C4-2B (cell line): Measurements from ENCODE around the gene PKD1L1.

Experiments
- ZFX ChIP-seq: fragments of 450-650 bp; IDR thresholded peaks from 2 replicates; pipeline ENCODE4 v1.6.1; 2017
- TF ChIP-seq, protein P1 (sequence below): fragments of 450-650 bp; conservative IDR thresholded peaks from 2 replicates; pipeline ENCODE4 v1.5.1; 2017; ENCODE audit warnings: mild to moderate bottlenecking

DNA sequence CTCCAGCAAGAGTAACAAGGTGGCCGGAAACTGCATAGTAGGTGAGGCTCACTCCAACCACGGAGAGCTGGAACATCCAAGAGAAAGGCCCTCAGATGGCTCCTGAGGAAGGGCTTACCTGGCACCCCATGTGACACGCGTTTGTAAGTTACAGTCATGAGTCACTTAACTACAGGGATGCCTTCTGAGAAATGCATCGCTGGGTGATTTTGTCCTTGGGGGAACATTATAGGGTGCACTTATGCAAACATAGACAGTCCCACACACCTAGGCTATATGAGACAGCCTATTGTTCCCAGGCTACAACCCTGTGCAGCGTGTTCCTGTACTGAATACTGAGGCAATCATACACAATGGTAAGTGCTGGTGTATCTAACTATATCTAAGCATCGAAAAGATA, 139.9 kb downstream of the PKD1L1 start:
- TF ChIP-seq, protein P1, sequence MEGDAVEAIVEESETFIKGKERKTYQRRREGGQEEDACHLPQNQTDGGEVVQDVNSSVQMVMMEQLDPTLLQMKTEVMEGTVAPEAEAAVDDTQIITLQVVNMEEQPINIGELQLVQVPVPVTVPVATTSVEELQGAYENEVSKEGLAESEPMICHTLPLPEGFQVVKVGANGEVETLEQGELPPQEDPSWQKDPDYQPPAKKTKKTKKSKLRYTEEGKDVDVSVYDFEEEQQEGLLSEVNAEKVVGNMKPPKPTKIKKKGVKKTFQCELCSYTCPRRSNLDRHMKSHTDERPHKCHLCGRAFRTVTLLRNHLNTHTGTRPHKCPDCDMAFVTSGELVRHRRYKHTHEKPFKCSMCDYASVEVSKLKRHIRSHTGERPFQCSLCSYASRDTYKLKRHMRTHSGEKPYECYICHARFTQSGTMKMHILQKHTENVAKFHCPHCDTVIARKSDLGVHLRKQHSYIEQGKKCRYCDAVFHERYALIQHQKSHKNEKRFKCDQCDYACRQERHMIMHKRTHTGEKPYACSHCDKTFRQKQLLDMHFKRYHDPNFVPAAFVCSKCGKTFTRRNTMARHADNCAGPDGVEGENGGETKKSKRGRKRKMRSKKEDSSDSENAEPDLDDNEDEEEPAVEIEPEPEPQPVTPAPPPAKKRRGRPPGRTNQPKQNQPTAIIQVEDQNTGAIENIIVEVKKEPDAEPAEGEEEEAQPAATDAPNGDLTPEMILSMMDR, result no peak
- TF ChIP-seq ZFX, result no peak
